Left ventricle myocardium inferior (tissue), 1 donor: Measurements from ENCODE around the gene FAM184A. TPM values are rescaled to one million over a fixed set of nuclear protein-coding genes. Genes with fewer than 3 reads are reported as not detected.

Experiments used
- DNase-seq: peaks from one replicate; pipeline ENCODE4 v3.0.0-alpha.2; 2020
- H3K27ac ChIP-seq: fragments of 200-600 bp; replicated peaks from 2 replicates; pipeline ENCODE4 v1.8.0; 2021
- H3K27me3 ChIP-seq: fragments of 200-600 bp; 2 replicates; pipeline ENCODE4 v1.8.0; 2021; ENCODE audit warnings: low read depth
- H3K36me3 ChIP-seq: fragments of 200-600 bp; 2 replicates; pipeline ENCODE4 v1.8.0; 2021
- H3K4me1 ChIP-seq: fragments of 200-600 bp; 2 replicates; pipeline ENCODE4 v1.8.0; 2021
- H3K4me3 ChIP-seq: fragments of 200-600 bp; 2 replicates; pipeline ENCODE4 v1.8.0; 2021; ENCODE audit warnings: mild to moderate bottlenecking, moderate library complexity
- H3K9me3 ChIP-seq: fragments of 200-600 bp; replicated peaks from 2 replicates; pipeline ENCODE4 v1.8.0; 2021
- intact Hi-C: fragments of 100-400 bp; cut with micrococcal nuclease; formaldehyde crosslinking; loops from one replicate; pipeline ENCODE4 v1.11.0; 2022
- total RNA-seq: library from RNA; stranded (reverse); fragmentation: NEBNext Ultra II Directional; extraction: Animal tissue kit (Norgen Biotek cat#: 25700); gene quantifications from one replicate; pipeline ENCODE4 v1.2.1, GENCODE V29; 2021
- TF ChIP-seq, protein P1 (sequence below): fragments of 200-600 bp; IDR thresholded peaks from 2 replicates; pipeline ENCODE4 v1.8.0; 2021; ENCODE audit warnings: antibody characterized with exemption, mild to moderate bottlenecking, borderline replicate concordance
- donor health status: DM: no; HTN: yes; CAD: no; lungs with severe emphysema.

Gene FAM184A
- total RNA-seq, 1 donor from 2014 or later = 0.93 TPM

DNA sequence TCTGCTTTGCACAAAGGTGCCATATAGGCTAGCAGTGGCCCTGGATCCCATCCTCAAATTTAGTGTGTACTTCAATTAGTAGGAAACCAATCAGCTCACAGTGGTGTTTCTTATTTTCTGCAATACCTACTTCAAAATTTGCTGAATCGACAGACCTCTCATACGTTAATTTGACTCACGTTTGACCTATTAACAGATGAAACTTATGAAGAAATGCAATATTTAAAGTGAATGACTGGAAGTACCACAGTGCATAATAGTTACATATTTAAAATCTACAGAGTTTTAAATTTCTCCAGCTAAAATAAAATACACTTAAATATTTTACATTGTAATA, 95.9 kb downstream of the FAM184A start:
- Histone ChIP-seq H3K9me3 (no peaks in the 10 kb centered on the region), H3K27me3 (no peaks in the 10 kb centered on the region), H3K36me3 (no peaks in the 10 kb centered on the region), H3K27ac (no peak overlapping the region), H3K4me1 (no peaks in the 10 kb centered on the region), H3K4me3 (no peak overlapping the region)
- no peak for DNase-seq
- intact Hi-C loops = no loop called here
- TF ChIP-seq, protein P1, sequence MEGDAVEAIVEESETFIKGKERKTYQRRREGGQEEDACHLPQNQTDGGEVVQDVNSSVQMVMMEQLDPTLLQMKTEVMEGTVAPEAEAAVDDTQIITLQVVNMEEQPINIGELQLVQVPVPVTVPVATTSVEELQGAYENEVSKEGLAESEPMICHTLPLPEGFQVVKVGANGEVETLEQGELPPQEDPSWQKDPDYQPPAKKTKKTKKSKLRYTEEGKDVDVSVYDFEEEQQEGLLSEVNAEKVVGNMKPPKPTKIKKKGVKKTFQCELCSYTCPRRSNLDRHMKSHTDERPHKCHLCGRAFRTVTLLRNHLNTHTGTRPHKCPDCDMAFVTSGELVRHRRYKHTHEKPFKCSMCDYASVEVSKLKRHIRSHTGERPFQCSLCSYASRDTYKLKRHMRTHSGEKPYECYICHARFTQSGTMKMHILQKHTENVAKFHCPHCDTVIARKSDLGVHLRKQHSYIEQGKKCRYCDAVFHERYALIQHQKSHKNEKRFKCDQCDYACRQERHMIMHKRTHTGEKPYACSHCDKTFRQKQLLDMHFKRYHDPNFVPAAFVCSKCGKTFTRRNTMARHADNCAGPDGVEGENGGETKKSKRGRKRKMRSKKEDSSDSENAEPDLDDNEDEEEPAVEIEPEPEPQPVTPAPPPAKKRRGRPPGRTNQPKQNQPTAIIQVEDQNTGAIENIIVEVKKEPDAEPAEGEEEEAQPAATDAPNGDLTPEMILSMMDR = no peak

DNA sequence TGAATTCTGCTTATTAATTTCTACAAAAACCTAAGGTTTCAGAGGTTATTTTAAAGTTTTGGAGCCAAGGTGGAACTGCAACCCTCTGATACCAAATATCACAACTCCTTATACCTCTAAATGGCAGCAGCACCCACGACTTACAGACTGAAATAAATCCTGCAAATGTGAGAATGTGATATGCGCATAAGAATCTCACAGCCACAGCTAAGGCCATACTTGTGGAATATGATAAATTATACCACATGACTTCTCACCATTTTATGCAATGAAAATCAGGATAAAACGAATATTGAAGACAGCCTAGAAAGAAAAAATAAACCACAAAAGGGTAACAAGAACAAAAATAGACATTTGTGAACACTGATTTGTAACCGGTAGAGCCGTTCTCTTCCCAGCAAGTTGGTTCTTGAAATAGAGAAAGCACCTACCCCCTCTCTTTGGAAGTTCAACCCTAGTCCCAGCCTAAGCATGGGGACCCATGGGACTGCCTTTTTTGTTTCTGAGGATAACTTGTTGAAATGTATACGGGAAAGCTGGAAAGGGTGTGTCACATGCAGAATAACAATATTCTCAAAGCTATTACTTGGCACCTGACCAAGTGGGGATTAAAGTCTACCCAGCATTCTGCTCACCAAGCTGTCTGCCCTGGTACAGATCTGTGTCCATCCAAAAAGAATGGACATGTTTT, 96.4 kb downstream of the FAM184A start:
- H3K27me3 ChIP-seq = no peaks in the 10 kb centered on the region
- TF ChIP-seq, protein P1 = no peak
- no peaks in the 10 kb centered on the region for H3K9me3 ChIP-seq
- no peaks in the 10 kb centered on the region for H3K4me1 ChIP-seq
- intact Hi-C loops = no loop called here
- H3K27ac ChIP-seq = no peak overlapping the region
- no peak for DNase-seq
- H3K4me3 ChIP-seq = no peak overlapping the region
- H3K36me3 ChIP-seq = no peaks in the 10 kb centered on the region

DNA sequence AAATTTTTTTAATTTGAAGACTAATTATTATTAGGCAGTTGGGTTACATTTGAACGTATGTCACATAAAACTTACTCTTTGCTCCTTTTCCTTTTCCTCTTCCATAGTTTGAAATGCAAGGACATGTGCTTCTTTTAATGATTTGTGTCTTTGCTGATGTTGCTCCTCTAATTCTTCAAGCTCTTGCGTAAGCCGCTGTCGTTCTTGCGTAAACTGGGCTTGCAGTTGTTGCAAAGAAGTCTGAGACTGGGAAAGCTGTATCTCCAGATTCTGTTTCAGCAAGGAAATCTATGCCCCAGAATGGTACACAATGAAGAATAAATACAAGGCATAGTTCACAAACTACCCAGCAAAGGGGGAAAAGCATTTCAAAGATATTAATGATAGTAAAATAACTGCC, 98.4 kb downstream of the FAM184A start:
- no peak for DNase-seq
- intact Hi-C loops = no loop called here
- Histone ChIP-seq H3K9me3 (no peaks in the 10 kb centered on the region), H3K27me3 (no peaks in the 10 kb centered on the region), H3K4me1 (no peaks in the 10 kb centered on the region), H3K36me3 (no peaks in the 10 kb centered on the region), H3K27ac (no peak overlapping the region), H3K4me3 (no peak overlapping the region)
- TF ChIP-seq, protein P1 = no peak

DNA sequence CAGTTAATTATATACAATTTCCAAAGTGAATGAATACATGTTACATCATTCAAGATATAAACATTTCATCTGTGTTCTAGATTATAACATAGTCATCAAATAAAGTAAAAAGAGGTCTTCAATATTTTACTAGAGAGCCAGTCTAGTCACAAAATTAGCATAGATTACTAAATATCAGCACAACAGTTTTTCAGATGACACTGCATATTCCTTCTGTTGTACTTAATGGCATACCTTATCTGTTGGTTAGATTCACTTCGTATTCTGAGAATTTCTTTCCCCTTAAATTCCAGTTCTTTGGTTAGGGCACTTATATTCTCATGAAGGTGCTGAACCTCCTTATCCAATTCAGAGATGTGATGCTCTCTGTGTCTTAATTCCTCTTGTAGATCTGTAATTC, 103.7 kb downstream of the FAM184A start:
- no peaks in the 10 kb centered on the region for H3K4me1 ChIP-seq
- intact Hi-C loops = no loop called here
- no peaks in the 10 kb centered on the region for H3K36me3 ChIP-seq
- no peaks in the 10 kb centered on the region for H3K9me3 ChIP-seq
- no peaks in the 10 kb centered on the region for H3K27me3 ChIP-seq
- DNase-seq = no peak
- no peak overlapping the region for H3K27ac ChIP-seq
- TF ChIP-seq, protein P1 = no peak
- H3K4me3 ChIP-seq = no peak overlapping the region

DNA sequence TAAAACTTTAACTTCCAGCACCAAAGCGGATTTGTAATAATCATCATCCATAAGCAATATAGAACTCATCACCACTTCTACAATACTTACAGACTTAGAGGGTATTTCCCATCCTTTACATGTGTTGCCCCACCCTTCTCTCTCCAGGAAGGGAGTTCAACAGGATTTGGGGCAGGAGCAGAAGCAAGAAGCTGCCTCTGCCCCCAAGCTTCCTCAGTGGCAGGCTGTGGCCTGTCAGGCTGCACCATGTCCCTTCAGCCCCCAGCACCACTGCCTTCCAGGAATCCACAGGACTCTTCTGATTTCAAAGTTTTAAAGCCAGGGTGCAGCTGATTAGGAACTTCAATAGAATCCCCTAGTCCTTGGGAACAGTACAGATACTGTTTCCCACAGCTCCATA, 106.8 kb downstream of the FAM184A start:
- H3K4me3 ChIP-seq = no peak overlapping the region
- no peaks in the 10 kb centered on the region for H3K36me3 ChIP-seq
- H3K27ac ChIP-seq = no peak overlapping the region
- H3K27me3 ChIP-seq = no peaks in the 10 kb centered on the region
- H3K9me3 ChIP-seq = no peaks in the 10 kb centered on the region
- TF ChIP-seq, protein P1 = no peak
- no peaks in the 10 kb centered on the region for H3K4me1 ChIP-seq
- intact Hi-C loops = no loop called here
- no peak for DNase-seq
